Adrenal gland (tissue), 5 donors: ENCODE data around the gene HOMER1.

Experiments
- CTCF ChIP-seq, 6 experiments: fragments of 450-650 bp in 4 of 6; fragments of 200-600 bp in 2 of 6; sonication (generic) in 1 of 6; IDR thresholded peaks; 1 replicate in 5 of 6; 2 replicates in 1 of 6; pipeline versions ENCODE4 v1.5.1 to v1.8.0; 2016 to 2021; ENCODE audit warnings: antibody characterized with exemption in 6 of 6, mild to moderate bottlenecking in 2 of 6, moderate library complexity in 1 of 6
- POLR2A ChIP-seq, 2 donors: fragments of 450-650 bp; IDR thresholded peaks; one replicate each; pipeline ENCODE4 v1.6.1; 2017; ENCODE audit warnings: antibody characterized with exemption in 2 of 2, mild to moderate bottlenecking in 2 of 2, moderate library complexity in 1 of 2
- donor health status: DM: no; HTN: no; CAD: no.

GRCh38 chr5:79512049-79512448, 1.9 kb downstream of the HOMER1 start:
- TF ChIP-seq CTCF (IDR thresholded peaks at IDR 0.05), result no peak
- no peak for TF ChIP-seq POLR2A (IDR thresholded peaks at IDR 0.05)
